ENCODE measurements around the gene OTULINL.
"Not testable (repeated sequence)": the region's sequence is repeated elsewhere in the genome, so short reads cannot be mapped to it uniquely, and the experiment has no call there.

The OTULINL gene

DNA sequence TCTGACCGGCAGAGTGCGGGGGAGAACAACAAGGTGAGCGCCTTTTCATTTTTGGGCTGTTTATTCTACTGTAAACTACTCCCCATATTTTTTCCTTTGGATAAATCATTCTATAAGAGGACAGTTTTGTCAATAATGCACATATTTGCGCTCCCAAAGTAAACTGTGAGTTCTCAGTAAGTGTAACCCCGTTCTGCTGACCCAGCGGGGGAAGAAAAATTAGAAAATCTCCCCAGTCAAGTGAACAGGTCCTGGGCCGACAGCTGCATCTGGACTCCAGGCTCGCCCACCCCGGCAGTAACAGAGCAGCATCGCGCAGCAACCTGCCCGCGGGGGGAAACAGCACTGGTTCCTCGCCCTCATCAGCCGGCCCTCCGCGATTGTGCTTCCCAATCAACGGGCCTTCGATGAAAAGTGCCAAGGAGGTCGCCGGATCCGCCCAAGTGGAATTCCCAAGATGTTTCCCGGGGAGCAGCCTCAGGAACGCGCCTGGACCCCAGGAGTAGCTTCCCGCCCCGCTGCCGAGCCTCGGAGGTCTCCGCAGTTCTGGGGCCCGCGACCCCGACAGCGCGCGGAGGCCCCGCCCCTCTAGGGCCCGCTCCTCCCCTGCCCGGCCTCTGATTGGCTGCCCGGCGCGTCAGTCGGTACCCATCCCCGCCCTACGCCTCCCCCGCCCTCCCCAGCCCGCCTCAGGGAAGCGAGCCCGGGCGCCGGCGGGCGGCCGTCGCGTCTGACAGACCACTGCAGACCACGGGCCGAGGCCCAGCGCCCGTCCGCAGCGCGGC, at the start of gene OTULINL:
TSS of gene OTULINL (plus strand) at position 687 of the 785 bp plus-strand sequence. CDS start 103 bp downstream, outside the sequence.
- peak; percentile 87 for DNase-seq

DNA sequence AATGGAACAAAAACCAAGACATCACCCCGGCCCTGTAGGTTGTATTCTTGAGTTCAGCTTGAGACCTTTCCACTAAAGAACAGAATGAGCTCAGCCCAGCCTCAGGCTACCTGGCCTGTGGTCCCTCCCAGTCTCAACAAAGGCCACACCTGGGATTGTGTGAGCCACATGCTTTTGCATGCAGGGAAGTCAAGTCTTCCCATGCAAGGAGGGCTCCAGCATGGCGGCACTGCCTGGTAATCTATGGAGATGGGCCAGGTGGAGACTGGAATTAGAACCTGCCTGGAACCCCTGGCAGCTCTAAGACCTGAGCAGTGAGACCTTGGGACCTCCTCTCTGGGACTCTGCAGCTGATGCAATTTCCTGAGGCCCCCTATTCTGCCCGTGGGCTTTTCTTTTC, 49.4 kb upstream of the OTULINL start:
- DNase-seq = no peak

DNA sequence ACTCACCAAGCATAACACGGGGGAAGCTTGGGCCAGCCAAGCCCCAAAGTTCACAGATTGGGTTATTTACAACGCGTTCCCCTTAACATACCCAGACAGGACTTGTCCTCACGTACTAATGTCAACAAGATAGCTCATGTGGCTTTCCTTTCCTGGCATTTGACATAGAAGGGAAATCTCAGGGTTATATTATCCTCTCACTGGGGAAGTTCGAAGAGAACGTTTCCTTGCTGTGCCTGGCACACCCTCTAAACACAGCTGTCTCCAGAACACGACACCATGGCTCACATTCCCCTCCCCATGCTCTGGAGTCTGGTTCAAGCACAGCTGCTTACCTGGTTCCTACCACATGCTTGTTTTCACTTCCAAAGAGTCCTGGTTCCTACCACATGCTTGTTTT, 46.8 kb upstream of the OTULINL start:
- no peak for DNase-seq

DNA sequence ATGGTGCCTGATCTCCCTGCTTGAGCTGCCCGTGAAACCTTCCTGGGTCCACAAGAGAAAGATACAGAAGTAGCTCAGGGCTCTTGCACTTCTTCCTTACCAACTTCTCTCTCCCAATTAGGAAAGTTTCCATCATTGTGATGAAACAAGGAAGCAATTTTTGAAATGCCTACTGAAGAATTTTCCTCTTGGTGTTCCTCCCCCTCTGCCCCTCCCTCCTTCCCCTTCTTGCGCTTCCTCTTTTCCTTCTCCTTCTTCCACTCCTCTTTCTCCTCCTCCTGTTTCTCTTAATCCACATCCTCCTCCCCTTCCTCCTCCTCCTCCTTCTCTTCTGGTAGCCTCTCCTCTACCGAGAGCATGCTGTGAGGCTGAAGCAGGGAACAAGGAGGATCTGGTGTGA, 36.3 kb upstream of the OTULINL start:
- DNase-seq = peak; percentile 90

DNA sequence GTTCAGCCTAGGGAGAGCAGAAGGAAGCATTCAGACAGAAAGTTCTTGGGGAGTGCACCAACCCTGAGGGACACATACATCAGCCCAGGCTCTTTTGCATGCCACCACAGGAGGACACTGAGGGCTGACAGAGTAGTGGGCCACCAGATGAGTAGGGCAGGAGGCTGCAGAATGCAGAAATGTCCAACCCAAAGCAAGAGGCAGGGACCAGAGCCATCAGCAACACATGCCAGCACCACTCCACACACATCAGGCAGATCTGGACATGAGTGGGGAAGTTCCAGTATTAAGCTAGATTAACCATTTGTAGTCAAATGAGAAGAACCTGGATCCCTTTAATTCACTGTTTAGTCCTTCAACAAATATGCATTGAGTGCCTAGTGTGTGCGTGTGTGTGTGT, 35.7 kb upstream of the OTULINL start:
- DNase-seq = peak; percentile 29

DNA sequence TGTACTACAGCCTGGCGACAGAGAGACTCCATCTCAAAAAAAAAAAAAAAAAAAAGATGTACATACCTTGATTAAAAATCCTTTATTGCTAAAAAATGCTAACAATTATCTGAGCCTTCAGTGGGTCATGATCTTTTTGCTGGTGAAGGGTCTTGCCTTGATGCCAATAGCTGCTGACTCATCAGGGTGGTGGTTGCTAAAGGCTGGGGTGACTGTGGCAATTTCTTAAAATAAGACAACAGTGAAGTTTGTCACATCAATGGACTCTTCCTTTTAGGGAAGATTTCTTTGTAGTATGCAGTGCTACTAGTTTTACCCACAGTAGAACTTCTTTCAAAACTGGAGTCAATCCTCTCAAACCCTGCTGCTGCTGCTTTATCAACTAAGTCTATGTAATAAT, 33.9 kb upstream of the OTULINL start:
- DNase-seq = peak; percentile 28

DNA sequence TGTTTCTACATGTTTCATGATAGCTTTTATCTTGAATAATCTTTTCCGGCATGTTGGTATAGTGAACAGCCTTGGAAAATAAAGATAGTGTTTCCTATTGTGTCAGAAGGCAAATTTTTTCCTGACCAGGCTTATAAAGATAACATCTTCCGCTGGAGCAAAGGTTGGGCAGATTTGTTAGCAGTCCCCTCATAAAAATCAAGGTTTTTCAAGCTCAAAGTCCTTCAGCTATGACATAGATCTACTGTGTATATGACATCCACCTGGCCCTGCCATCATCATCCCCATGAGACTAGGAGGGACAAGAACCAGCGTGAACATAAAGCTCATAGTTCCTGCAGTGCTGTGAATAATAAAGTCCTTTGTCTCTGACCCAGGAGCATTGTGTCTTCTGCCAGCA, 30.4 kb upstream of the OTULINL start:
- DNase-seq = no peak

DNA sequence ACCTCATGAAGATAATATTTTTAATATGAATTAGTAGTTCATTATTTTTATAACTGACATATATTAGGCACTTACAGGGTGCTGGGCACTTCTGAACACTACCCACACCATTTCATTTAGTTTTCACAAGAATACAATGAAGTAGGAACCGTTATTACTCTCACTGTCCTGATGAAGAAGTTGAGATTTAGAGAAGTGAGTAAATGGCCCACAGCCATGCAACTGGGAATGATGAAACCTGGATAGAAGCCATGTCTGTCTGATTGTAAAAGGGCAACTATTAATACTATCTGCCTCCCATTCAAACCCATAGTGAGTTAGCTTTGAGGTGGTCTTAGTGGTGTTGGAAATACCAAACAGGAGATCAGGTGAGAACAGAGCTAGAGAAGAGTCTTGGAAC, 29.6 kb upstream of the OTULINL start:
- DNase-seq = peak; percentile 85

DNA sequence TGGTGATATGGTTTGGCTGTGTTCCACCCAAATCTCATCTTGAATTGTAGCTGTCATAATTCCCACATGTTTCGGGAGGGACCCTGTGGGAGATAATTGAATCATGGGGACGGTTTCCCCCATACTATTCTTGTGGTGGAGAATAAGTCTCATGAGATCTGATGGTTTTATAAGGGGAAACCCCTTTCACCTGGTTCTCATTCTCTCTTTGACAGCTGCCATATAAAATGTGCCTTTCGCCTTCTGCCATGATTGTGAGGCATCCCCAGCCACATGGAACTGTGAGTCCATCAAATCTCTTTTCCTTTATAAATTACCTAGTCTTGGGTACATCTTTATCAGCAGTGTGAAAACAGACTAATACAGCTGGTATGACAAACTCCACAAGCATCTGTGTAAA, 27.3 kb upstream of the OTULINL start:
- not testable (repeated sequence) for DNase-seq

DNA sequence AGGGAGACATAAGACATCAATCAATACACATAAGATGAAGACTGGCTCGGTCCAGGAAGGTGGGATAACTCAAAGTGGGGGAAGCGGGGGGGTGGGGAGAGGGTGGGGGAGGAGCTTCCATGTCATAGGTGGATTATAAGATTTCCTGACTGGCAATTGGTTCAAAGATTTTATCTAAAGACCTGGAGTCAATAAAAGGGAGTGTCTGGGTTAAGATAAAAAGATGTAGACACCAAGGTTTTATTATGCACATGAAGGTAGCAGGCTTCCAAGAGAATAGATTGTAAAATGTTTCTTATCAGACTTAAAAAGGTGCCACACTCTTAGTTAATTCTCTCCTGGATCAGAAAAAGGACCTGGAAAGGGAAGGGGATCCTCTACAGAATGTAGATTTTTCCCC, 25.6 kb upstream of the OTULINL start:
- no peak for DNase-seq

DNA sequence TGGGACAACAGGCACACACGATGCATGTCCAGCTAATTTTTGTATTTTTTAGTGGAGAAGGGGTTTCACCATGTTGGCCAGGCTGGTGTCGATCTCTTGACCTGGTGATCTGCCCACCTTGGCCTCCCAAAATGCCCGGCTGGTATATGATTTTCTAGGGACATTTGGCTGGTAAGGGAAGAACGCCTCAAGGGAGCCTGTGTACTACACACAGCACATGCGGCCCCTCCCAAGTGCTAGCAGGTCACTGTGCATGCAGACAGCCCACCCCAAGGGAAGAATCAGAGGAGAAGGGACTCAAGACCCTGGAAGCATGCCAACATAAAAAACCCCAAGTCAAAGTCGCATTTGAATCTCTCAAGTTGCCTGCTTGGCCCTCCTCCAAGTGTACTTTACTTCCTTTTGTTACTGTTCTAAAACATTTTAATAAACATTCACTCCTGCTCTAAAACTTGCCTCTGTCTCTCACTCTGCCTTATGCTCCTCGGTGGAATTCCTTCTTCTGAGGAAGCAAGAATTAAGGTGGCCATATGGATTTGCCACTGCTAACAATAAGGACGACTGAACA, 24.3 kb upstream of the OTULINL start:
- DNase-seq = no peak

DNA sequence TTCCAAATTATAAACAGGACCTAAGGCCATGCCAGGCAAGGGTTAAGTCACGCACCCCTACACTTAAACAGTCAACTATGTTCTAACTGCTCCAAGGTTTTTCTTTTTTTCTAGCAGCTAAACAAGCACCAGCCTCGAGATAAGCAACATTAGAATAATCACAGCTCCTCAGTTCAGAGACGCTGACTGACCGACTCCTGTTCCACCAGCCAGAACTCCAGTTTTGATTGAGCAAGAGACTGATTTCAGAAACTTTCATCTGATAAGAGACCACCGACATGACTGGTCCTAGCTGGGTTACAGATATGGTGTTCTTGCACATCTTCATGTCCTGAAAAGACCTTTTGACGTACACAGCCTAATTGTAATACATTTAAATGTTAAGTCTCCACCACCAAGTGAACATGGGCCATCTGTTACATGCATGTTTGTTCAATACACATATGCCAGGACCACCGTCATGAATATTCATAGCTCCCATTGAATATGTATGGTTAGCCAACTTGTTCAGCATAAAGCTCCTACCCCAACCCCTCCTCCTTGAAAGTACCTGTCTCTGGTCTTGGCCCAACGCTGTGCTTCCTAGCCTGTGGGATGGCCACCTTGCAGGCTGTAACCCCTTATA, 23.7 kb upstream of the OTULINL start:
- DNase-seq = no peak

DNA sequence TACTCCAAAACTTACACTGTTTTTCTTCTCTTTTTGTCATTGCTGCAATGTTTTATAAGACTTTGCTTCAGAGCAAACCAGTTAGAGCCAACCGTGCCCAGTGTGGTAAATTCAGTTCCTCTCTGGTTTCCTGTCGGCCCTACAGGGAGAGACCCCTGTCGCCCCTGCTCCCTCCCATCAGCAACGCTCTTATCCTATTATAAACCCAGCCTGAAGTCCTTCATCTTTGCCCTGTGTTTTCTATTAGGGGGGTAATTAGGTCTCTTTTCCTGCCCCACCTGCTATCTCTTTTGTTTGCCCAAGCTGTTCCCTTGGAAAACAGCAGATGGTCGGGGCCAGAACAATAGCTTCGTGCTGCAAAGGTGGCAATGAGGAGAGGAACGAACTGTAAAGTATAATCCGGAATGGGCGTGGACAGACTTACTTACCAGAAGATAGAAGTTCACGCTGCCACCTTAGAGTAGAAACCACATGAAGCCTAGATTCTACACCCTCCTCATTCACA, 21.4 kb upstream of the OTULINL start:
- no peak for DNase-seq

DNA sequence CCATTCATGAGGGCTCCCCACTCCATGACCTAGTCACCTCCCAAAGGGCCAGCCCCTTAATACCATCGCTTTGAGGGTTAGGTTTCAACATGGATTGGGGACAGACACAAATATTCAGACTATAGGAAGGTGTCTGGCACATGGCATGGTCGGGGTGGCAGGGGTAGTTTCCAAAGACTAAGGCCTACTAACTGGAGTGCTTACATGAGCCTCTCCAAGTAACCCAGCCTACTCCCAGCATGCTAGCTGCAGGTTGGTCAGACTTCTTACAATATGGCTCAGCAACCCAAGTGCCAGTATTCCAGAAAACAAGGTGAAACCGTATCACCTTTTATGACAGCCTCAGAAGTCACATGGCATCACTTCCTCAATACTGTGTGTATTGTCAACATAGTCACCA, 19.9 kb upstream of the OTULINL start:
- DNase-seq = no peak

DNA sequence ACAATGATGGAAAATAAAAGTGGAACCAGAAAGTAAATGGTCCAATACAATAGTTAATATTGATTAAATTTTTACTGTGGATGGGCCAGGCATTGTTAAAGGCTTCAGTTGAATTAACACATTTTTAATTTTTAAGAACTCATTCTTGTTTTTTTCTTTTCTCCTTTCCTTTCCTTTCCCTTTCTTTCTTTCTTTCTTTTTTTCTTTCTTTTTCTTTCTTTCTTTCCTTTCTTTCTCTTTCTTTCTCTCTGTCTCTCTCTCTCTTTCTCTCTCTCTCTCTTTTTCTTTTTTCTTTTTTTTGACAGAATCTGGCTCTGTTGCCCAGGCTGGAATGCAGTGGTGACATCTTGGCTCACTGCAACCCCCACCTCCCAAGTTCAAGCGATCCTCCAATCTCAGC, 13.3 kb upstream of the OTULINL start:
- DNase-seq = no peak

DNA sequence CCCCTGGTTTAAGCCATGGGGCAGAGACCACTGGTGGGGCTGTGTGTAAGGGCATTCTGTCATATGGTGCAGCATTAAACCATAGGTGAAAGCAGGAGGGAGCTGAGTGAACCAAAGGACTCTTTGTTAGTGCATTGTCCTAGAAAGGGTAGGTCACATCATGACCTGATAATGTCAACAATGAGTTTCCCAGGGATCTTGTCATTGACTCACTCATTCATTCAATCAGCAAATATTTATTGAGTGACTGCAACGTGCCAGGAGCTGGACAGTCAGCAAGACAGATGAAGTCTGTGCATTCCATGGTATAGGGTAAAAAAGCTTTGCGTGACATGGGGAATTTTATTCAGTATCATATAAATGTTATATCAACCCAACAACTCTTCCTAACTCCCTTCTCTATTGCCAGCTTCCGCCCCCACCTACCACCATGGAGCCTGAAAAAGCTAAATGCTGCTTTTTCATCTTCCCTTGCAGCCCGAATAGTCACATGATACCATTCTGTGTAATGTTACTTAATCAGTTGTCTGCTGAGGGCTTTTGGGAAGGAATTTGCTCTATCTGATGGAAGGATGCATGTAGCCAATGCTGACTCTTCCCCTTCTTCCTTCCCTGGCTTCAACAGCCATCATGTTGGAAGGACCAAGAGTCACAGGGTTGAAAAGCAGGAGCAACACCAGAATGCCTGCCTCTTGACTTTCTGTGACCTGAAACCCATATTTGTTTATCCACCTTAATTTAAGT, 11.5 kb upstream of the OTULINL start:
- no peak for DNase-seq

DNA sequence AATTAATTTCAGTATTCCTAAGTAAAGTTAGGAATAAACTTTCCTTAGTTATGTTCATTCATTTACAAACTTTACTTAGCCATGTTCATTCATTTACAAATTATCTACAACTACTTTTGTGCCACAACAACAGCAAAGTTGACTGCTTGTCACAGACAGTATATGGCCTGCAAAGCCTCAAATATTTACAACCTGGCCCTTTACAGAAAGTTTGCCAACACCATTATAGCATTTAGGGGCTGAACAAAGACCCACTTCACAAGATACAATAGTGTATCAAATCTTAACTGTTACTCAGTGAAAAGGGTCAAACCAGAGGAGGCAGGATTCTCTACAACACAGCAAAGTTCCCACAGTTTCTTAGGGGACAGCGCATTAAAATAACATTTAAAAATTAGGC, 9.7 kb upstream of the OTULINL start:
- no peak for DNase-seq

DNA sequence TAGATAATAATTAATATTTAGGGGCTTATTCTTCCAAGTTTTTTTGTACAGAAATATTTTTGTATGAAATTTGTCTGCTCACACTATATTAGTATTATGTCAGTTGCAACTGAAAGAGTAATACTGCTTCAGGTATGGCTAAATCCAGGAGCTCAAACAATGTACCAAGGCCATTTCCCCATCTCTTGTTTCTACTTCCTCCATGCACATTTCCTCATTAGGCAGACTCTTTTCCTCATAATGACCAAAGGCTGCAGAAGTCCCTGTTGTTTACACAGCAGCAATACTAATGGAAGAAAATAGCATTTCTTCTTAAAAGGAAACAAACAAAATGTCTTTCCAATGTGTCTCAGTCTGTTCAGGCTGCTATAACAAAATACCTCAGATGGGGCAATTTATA, 9.2 kb upstream of the OTULINL start:
- DNase-seq = peak; percentile 70

DNA sequence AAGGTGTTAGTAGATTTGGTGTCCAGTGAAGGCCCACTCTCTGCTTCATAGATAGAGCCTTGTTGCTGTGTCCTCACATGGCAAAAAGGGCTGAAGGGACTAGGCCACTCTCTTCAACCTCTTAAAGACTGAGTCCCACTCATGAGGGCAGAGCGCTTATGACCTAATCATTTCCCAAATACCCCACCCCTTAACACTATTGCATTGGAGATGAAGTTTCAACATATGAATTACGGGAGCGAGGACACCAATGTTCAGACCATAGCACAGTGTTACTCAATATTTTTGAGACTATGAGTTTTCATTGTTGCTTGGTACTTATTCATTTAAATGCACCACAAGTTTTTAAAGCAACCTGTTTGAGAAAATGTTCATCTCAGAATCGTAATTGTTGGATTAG, 8.8 kb upstream of the OTULINL start:
- DNase-seq = peak; percentile 68

DNA sequence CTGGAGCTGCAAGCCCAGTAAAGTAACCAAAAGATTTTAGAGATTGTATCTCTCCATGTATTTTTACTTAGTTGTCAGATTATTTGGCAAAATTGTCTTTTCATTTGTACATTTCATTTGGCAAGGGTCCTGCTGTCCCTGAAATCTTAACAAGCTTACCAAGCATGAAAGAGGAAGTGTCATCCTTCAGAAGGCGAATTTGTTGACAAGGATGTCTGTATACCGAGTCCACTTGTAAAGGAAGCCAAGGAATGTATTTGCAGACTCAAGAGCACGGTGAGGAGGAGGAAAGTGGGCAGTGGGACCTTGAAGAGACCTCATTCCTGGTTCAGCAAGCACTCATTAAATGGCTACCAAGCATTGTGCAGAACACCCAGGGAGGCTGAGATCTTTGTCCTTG, 7.5 kb upstream of the OTULINL start:
- peak; percentile 65 for DNase-seq

DNA sequence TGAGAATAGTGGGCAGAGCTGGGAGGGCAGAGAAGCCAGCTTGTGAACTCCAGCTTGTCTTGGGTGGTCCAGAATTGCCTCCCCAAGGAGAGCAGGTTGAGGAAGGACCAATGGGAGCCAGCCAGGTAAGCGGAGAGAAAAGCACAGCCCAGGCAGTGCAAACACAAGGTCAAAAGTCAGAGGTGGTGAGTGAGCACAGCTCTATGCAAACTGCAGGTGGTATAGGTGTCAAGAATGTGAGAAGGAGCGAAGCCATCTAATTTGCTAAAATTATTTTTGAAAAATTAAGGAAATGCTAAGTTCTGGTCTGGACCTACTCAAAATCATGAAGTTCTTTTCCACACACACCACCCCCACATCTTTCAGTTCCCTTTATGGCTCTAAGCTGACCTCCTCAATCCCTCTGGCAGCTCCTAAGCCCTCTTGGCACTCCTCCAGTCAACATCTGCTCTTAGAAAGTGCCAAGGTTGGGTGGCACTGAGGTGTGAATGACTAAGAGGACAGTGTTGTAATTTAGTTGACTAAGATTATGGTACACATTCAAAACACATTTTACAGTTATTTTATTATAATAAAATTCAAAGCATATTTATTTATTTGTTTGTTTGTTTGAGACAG, 6.6 kb upstream of the OTULINL start:
- peak; percentile 87 for DNase-seq

DNA sequence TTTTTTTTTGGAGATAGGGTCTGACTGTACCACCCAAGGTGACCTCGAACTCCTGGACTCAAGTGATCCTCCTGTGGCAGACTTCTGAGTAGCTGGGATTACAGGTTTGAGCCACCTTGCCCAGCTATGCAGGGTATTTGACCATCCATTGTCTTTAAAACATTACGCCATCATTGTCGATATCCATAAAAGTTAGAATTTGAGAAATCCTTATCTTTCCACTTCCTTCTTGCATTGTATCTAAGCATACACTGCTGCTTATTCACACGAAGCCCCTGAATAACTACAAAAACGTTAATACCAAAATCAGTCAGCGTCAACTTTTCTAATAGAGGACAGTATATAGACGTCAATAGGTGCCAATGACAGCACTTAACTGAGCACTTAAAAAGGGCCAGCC, 5.4 kb upstream of the OTULINL start:
- DNase-seq = no peak

Data from inflammatory macrophage treated with lipopolysaccharide for 4 hours (primary cell).